ENCODE data around the gene CDT1. TPM values are rescaled to one million over a fixed set of nuclear protein-coding genes. Genes with fewer than 3 reads are reported as not detected.
A peak's percentile ranks its signal among the peaks of the same experiment; 100 is the strongest.

CDT1 gene
- total RNA-seq, 4 donors from 2014 or later: 4.7 to 25.7 (median 10.7) TPM

- no peak for DNase-seq (ENCODE audit: low spot score in 2 of 2)
- no peak for TF ChIP-seq POLR2AphosphoS5 (IDR thresholded peaks at IDR 0.05)
- Histone ChIP-seq H3K4me1 (peaks cover 32% of the 10 kb centered on the region), H3K36me3 (peaks cover 20% of the 10 kb centered on the region), H3K4me3 (no peak overlapping the region), H3K9me3 (no peaks in the 10 kb centered on the region), H3K27me3 (no peaks in the 10 kb centered on the region), H3K27ac (no peak overlapping the region)
- WGBS: 84% methylated on average over 8 of the region's 8 CpGs
Measured at GRCh38 chr16:88855176-88855575, 51.6 kb downstream of the CDT1 start.

GRCh38 chr16:88855736-88856121 lies 52.1 kb downstream of the CDT1 start:
- WGBS: 80% methylated on average over 12 of the region's 13 CpGs
- Histone ChIP-seq H3K4me3 (peak overlapping the region; percentile 81), H3K27ac (no peak overlapping the region), H3K36me3 (peaks cover 20% of the 10 kb centered on the region), H3K27me3 (no peaks in the 10 kb centered on the region), H3K4me1 (peaks cover 32% of the 10 kb centered on the region), H3K9me3 (no peaks in the 10 kb centered on the region)
- TF ChIP-seq POLR2A (IDR thresholded peaks at IDR 0.05) (no peak), POLR2AphosphoS5 (IDR thresholded peaks at IDR 0.05) (no peak), EP300 (IDR thresholded peaks at IDR 0.05) (no peak), CTCF (IDR thresholded peaks at IDR 0.05) (no peak)
- no peak for DNase-seq (ENCODE audit: low spot score in 2 of 2)

GRCh38 chr16:88856122-88856827 lies 52.7 kb downstream of the CDT1 start:
- Histone ChIP-seq H3K27me3 (no peaks in the 10 kb centered on the region), H3K9me3 (no peaks in the 10 kb centered on the region), H3K27ac (peak overlapping the region; percentile 72), H3K36me3 (peaks cover 21% of the 10 kb centered on the region), H3K4me1 (peaks cover 32% of the 10 kb centered on the region), H3K4me3 (peak overlapping the region; percentile 81)
- TF ChIP-seq POLR2AphosphoS5 (IDR thresholded peaks at IDR 0.05) (no peak), EP300 (IDR thresholded peaks at IDR 0.05) (no peak), POLR2A (IDR thresholded peaks at IDR 0.05) (no peak), CTCF (IDR thresholded peaks at IDR 0.05) (no peak)
- DNase-seq (ENCODE audit: low spot score in 2 of 2): no peak
- 15% methylated on average over 21 of the region's 53 CpGs for WGBS

- Histone ChIP-seq H3K27me3 (no peaks in the 10 kb centered on the region), H3K4me1 (peaks cover 32% of the 10 kb centered on the region), H3K27ac (peak within 1 kb of the TSS; percentile 72), H3K4me3 (peak within 1 kb of the TSS; percentile 81), H3K36me3 (peaks cover 30% of the 10 kb centered on the region), H3K9me3 (no peaks in the 10 kb centered on the region)
- TF ChIP-seq EP300 (IDR thresholded peaks at IDR 0.05) (no peak), POLR2A (IDR thresholded peaks at IDR 0.05) (peak in 1 of 2 donors; percentile 42), POLR2AphosphoS5 (IDR thresholded peaks at IDR 0.05) (peak; percentile 48 to 80 (median 59)), CTCF (IDR thresholded peaks at IDR 0.05) (no peak)
- peak; percentile 99 to 100 for DNase-seq (ENCODE audit: low spot score in 2 of 2)
- under 1% methylated on average over 34 of the region's 87 CpGs for WGBS
Measured at GRCh38 chr16:88856828-88857727, 53.5 kb downstream of the CDT1 start, which contains the start of the genes GALNS and TRAPPC2L. TSS of gene GALNS (minus strand) at chr16:88856947. CDS start at chr16:88856877, 70 bp downstream. TSS of gene TRAPPC2L (plus strand) at chr16:88857127. CDS start at chr16:88857151, 24 bp downstream.

GRCh38 chr16:88857728-88858339 lies 54.2 kb downstream of the CDT1 start:
- 12% methylated on average over 12 of the region's 12 CpGs for WGBS
- TF ChIP-seq CTCF (IDR thresholded peaks at IDR 0.05): peak in 1 of 2 donors; percentile 68
- TF ChIP-seq POLR2A (IDR thresholded peaks at IDR 0.05): no peak
- TF ChIP-seq EP300 (IDR thresholded peaks at IDR 0.05): no peak
- TF ChIP-seq POLR2AphosphoS5 (IDR thresholded peaks at IDR 0.05): no peak
- no peaks in the 10 kb centered on the region for H3K27me3 ChIP-seq
- H3K36me3 ChIP-seq: peaks cover 37% of the 10 kb centered on the region
- H3K27ac ChIP-seq: no peak overlapping the region
- H3K4me3 ChIP-seq: peak overlapping the region; percentile 81
- peaks cover 32% of the 10 kb centered on the region for H3K4me1 ChIP-seq
- no peak for DNase-seq (ENCODE audit: low spot score in 2 of 2)
- H3K9me3 ChIP-seq: no peaks in the 10 kb centered on the region
